ENCODE data around the gene SLC6A7. TPM values are rescaled to one million over a fixed set of nuclear protein-coding genes. Genes with fewer than 3 reads are reported as not detected.

Gene SLC6A7
- polyA plus RNA-seq, 1 of the 3 experiments (the other 2 are of a cell fraction) = not detected

- no peaks in the 10 kb centered on the region for H3K79me2 ChIP-seq (ENCODE audit: insufficient read depth)
- H3K4me3 ChIP-seq (ENCODE audit: low read depth in 2 of 2, low read length in 1 of 2) = no peak overlapping the region
- WGBS (ENCODE audit: low lambda C conversion rate) = 82% methylated on average over 4 of the region's 4 CpGs
- H4K20me1 ChIP-seq (ENCODE audit: insufficient read depth) = no peaks in the 10 kb centered on the region
- no peak overlapping the region for H3K4me2 ChIP-seq
- H3K4me1 ChIP-seq (ENCODE audit: control insufficient read depth in 1 of 2, insufficient read depth in 2 of 2, low read depth in 1 of 2, low read length in 1 of 2) = peaks cover 0 to 8% of the 10 kb centered on the region in 2 experiments; a peak in 1 of 4 replicates
- ChIA-PET CTCF (interaction anchor here (1.0 to 10.7 kb wide), 6 partner anchors 9 to 46 kb away, joined by 3 to 90 read pairs (median 4); no protein-coding TSS in a partner anchor), POLR2A (no interaction called here)
- H3K9me3 ChIP-seq = no peaks in the 10 kb centered on the region
- H3K9me2 ChIP-seq = no peaks in the 10 kb centered on the region
- no peaks in the 10 kb centered on the region for H3F3A ChIP-seq (replicated peaks; ENCODE audit: insufficient read depth)
- H2AFZ ChIP-seq (ENCODE audit: low read depth) = no peak overlapping the region
- no peak for DNase-seq
- no peaks in the 10 kb centered on the region for H3K27me3 ChIP-seq (ENCODE audit: insufficient read depth)
- TF ChIP-seq MAX (IDR thresholded peaks at IDR 0.05; ENCODE audit: low read depth) (no peak), TEAD4 (IDR thresholded peaks at IDR 0.05; ENCODE audit: borderline replicate concordance, insufficient read depth) (no peak), TAF1 (IDR thresholded peaks at IDR 0.05; ENCODE audit: borderline replicate concordance, low read depth, low read length) (no peak), FOXM1 (IDR thresholded peaks at IDR 0.05; ENCODE audit: low read depth) (no peak), EP300 (IDR thresholded peaks at IDR 0.05; ENCODE audit: borderline replicate concordance in 1 of 2, low read depth in 1 of 2, low read length in 1 of 2) (no peak), POLR2AphosphoS5 (IDR thresholded peaks at IDR 0.05; ENCODE audit: low read depth, low read length) (no peak), CHD2 (IDR thresholded peaks at IDR 0.05; ENCODE audit: low read length, partially characterized antibody) (no peak), SIN3A (IDR thresholded peaks at IDR 0.05; ENCODE audit: borderline replicate concordance, low read depth, low read length) (no peak), MXI1 (IDR thresholded peaks at IDR 0.05; ENCODE audit: low read depth, low read length) (no peak), RXRA (IDR thresholded peaks at IDR 0.05; ENCODE audit: borderline replicate concordance, low read depth) (no peak), USF1 (IDR thresholded peaks at IDR 0.05; ENCODE audit: borderline replicate concordance, low read depth) (no peak), TCF12 (IDR thresholded peaks at IDR 0.05) (no peak), USF2 (IDR thresholded peaks at IDR 0.05; ENCODE audit: borderline replicate concordance, low read depth, low read length) (no peak), GATA2 (CRISPR knock-in tag; IDR thresholded peaks at IDR 0.05) (no peak), YY1 (IDR thresholded peaks at IDR 0.05; ENCODE audit: low read depth) (no peak), ELF1 (IDR thresholded peaks at IDR 0.05) (no peak), JUND (IDR thresholded peaks at IDR 0.05) (no peak), NRF1 (IDR thresholded peaks at IDR 0.05; ENCODE audit: low read depth, low read length) (no peak), NFIC (IDR thresholded peaks at IDR 0.05; ENCODE audit: borderline replicate concordance) (no peak), EZH2phosphoT487 (IDR thresholded peaks at IDR 0.05; ENCODE audit: borderline replicate concordance, low read depth) (no peak)
- no peaks in the 10 kb centered on the region for H3K36me3 ChIP-seq (replicated peaks in 1 of 2; ENCODE audit: control insufficient read depth in 1 of 2, insufficient read depth in 2 of 2, low read length in 1 of 2)
- H3K9ac ChIP-seq = no peak overlapping the region
- H3K27ac ChIP-seq (ENCODE audit: low read depth in 2 of 2, low read length in 1 of 2) = no peak overlapping the region
Observed at GRCh38 chr5:150172556-150172955, 17.3 kb upstream of the SLC6A7 start.
